Liver (tissue), 9 donors: ENCODE data around the gene SUPT6H. TPM values are rescaled to one million over a fixed set of nuclear protein-coding genes. Genes with fewer than 3 reads are reported as not detected.

Experiments used
- DNase-seq: peaks from one replicate; pipeline ENCODE4 v3.0.0-alpha.2; 2017; ENCODE audit warnings: low spot score
- H3K27ac ChIP-seq, 2 donors: one replicate each; pipeline ENCODE4 v1.7.0; 2013; ENCODE audit warnings: inconsistent platforms in 2 of 2, low read length in 2 of 2, control low read depth in 1 of 2, low read depth in 1 of 2, mild to moderate bottlenecking in 1 of 2
- H3K27me3 ChIP-seq, 4 donors: one replicate each; pipeline versions ENCODE4 v1.6.1 to v1.7.0; 2013; ENCODE audit warnings: low read length in 3 of 4, inconsistent platforms in 1 of 4, mild to moderate bottlenecking in 1 of 4, moderate library complexity in 1 of 4; ENCODE audit not compliant: control insufficient read depth in 4 of 4, insufficient read depth in 4 of 4
- H3K36me3 ChIP-seq, 4 donors: one replicate each; pipeline versions ENCODE4 v1.6.1 to v1.7.0; 2013; ENCODE audit warnings: low read length in 3 of 4, mild to moderate bottlenecking in 3 of 4, low read depth in 1 of 4, moderate library complexity in 1 of 4; ENCODE audit not compliant: control insufficient read depth in 4 of 4, insufficient read depth in 3 of 4
- H3K4me1 ChIP-seq, 4 donors: one replicate each; pipeline versions ENCODE4 v1.6.1 to v1.7.0; 2013; ENCODE audit warnings: low read length in 3 of 4, mild to moderate bottlenecking in 3 of 4, moderate library complexity in 1 of 4; ENCODE audit not compliant: control insufficient read depth in 4 of 4, insufficient read depth in 4 of 4
- H3K4me3 ChIP-seq, 3 donors: one replicate each; pipeline versions ENCODE4 v1.6.1 to v1.7.0; 2013; ENCODE audit warnings: low read length in 3 of 3, control low read depth in 1 of 3, low read depth in 1 of 3, mild to moderate bottlenecking in 1 of 3
- H3K9ac ChIP-seq, 2 donors: one replicate each; pipeline ENCODE4 v1.7.0; 2013; ENCODE audit warnings: low read length in 2 of 2, mild to moderate bottlenecking in 2 of 2, moderate library complexity in 2 of 2, control low read depth in 1 of 2, low read depth in 1 of 2
- H3K9me3 ChIP-seq, 4 donors: one replicate each; pipeline versions ENCODE4 v1.6.1 to v1.7.0; 2013; ENCODE audit warnings: low read length in 3 of 4; ENCODE audit not compliant: control insufficient read depth in 4 of 4
- ATF3 ChIP-seq: IDR thresholded peaks from 2 replicates; pipeline ENCODE4 v1.6.1; 2016; ENCODE audit warnings: antibody characterized with exemption
- CTCF ChIP-seq: fragments of 150-350 bp; IDR thresholded peaks from 2 replicates; pipeline ENCODE4 v1.5.1; 2017; ENCODE audit warnings: improper control_type of control experiment, low read depth, low read length; ENCODE audit not compliant: missing input control
- EGR1 ChIP-seq, 2 donors: IDR thresholded peaks; 2 replicates each; pipeline ENCODE4 v1.6.1; 2016 to 2018; ENCODE audit warnings: antibody characterized with exemption in 2 of 2, low read depth in 2 of 2
- FOXA1 ChIP-seq: IDR thresholded peaks from 2 replicates; pipeline ENCODE4 v1.6.1; 2016; ENCODE audit warnings: antibody characterized with exemption
- FOXA2 ChIP-seq: IDR thresholded peaks from 2 replicates; pipeline ENCODE4 v1.6.1; 2016; ENCODE audit warnings: antibody characterized with exemption
- GABPA ChIP-seq, 2 donors: IDR thresholded peaks in 1 of 2; conservative IDR thresholded peaks in 1 of 2; 2 replicates each; pipeline ENCODE4 v1.6.1; 2016; ENCODE audit warnings: antibody characterized with exemption in 2 of 2, mild to moderate bottlenecking in 1 of 2, moderate library complexity in 1 of 2
- HNF4A ChIP-seq, 2 donors: conservative IDR thresholded peaks; 2 replicates each; pipeline ENCODE4 v1.6.1; 2016; ENCODE audit warnings: antibody characterized with exemption in 2 of 2, mild to moderate bottlenecking in 2 of 2
- HNF4G ChIP-seq: IDR thresholded peaks from 2 replicates; pipeline ENCODE4 v1.6.1; 2016; ENCODE audit warnings: antibody characterized with exemption
- JUND ChIP-seq, 2 donors: IDR thresholded peaks; 2 replicates each; pipeline ENCODE4 v1.6.1; 2016; ENCODE audit warnings: antibody characterized with exemption in 2 of 2
- MAX ChIP-seq: IDR thresholded peaks from 2 replicates; pipeline ENCODE4 v1.6.1; 2016; ENCODE audit warnings: antibody characterized with exemption
- NR2F2 ChIP-seq: IDR thresholded peaks from 2 replicates; pipeline ENCODE4 v1.6.1; 2016; ENCODE audit warnings: antibody characterized with exemption
- RAD21 ChIP-seq, 2 donors: IDR thresholded peaks; 2 replicates each; pipeline ENCODE4 v1.6.1; 2016; ENCODE audit warnings: antibody characterized with exemption in 2 of 2, mild to moderate bottlenecking in 2 of 2
- REST ChIP-seq: IDR thresholded peaks from 2 replicates; pipeline ENCODE4 v1.6.1; 2016; ENCODE audit warnings: antibody characterized with exemption, mild to moderate bottlenecking
- RXRA ChIP-seq, 2 donors: IDR thresholded peaks; 2 replicates each; pipeline ENCODE4 v1.6.1; 2017 to 2018; ENCODE audit warnings: antibody characterized with exemption in 2 of 2, mild to moderate bottlenecking in 1 of 2
- SP1 ChIP-seq: IDR thresholded peaks from 2 replicates; pipeline ENCODE4 v1.6.1; 2018; ENCODE audit warnings: antibody characterized with exemption, mild to moderate bottlenecking
- TAF1 ChIP-seq: conservative IDR thresholded peaks from 2 replicates; pipeline ENCODE4 v1.6.1; 2016; ENCODE audit warnings: antibody characterized with exemption, mild to moderate bottlenecking
- YY1 ChIP-seq: IDR thresholded peaks from 2 replicates; pipeline ENCODE4 v1.6.1; 2016; ENCODE audit warnings: antibody characterized with exemption, mild to moderate bottlenecking
- ZBTB33 ChIP-seq: IDR thresholded peaks from 2 replicates; pipeline ENCODE4 v1.6.1; 2016; ENCODE audit warnings: antibody characterized with exemption
- WGBS: extraction: QIAGEN DNeasy Blood & Tissue Kit; methylation state at CpG from one replicate; pipeline ENCODE4 v1.1.7; 2013; 5-methylcytosine and 5-hydroxymethylcytosine counted together
- polyA plus RNA-seq, 2 donors: library from polyadenylated mRNA; stranded (reverse) in 1 of 2; unstranded in 1 of 2; fragments of 200-250 nt in 1 of 2; fragments of >200 nt in 1 of 2; fragmentation: Nextera tagmentation in 1 of 2; extraction: Ambion mirVana in 1 of 2; gene quantifications; one replicate each; pipeline versions ENCODE4 v1.2.1 to v1.2.3, GENCODE V29; 2013 to 2015
- total RNA-seq, 2 donors: library from RNA; depleted of rRNA; stranded (reverse); fragments of >200 nt; gene quantifications; one replicate each; pipeline ENCODE4 v1.2.3, GENCODE V29; 2014
- donor health status: healthy.
- donor health status: healthy.
- donor health status: healthy.
- donor health status: healthy.
- donor health status: healthy.

SUPT6H gene
- total and polyA plus RNA-seq, 4 donors = 10.6 to 59.1 (median 30.3) TPM

- no peak for TF ChIP-seq ZBTB33
Measured at GRCh38 chr17:28737316-28737715, 75.3 kb downstream of the SUPT6H start (continued).

GRCh38 chr17:28737770-28738679 lies 76.0 kb downstream of the SUPT6H start:
- Histone ChIP-seq H3K9ac (no peak overlapping the region), H3K4me3 (no peak overlapping the region), H3K4me1 (peaks cover under 1 to 2% (median 1%) of the 10 kb centered on the region in 4 donors), H3K36me3 (no peaks in the 10 kb centered on the region), H3K27me3 (no peaks in the 10 kb centered on the region), H3K9me3 (no peaks in the 10 kb centered on the region), H3K27ac (no peak overlapping the region)
- TF ChIP-seq NR2F2 (no peak), MAX (no peak), FOXA1 (no peak), HNF4G (no peak), JUND (IDR thresholded peaks at IDR 0.05) (no peak), HNF4A (conservative IDR thresholded peaks at IDR 0.05) (no peak), RAD21 (IDR thresholded peaks at IDR 0.05) (no peak), CTCF (no peak), RXRA (IDR thresholded peaks at IDR 0.05) (no peak), YY1 (no peak), TAF1 (no peak), SP1 (no peak), ATF3 (no peak), REST (no peak), FOXA2 (no peak), ZBTB33 (no peak), GABPA (IDR thresholded peaks at IDR 0.05 in 1 of 2, conservative IDR thresholded peaks at IDR 0.05 in 1 of 2) (no peak), EGR1 (IDR thresholded peaks at IDR 0.05; ENCODE audit: low read depth in 2 of 2) (no peak)
- no peak for DNase-seq
- 90% methylated on average over 22 of the region's 22 CpGs for WGBS
